H1 (cell line): ENCODE data around the gene SBNO2. TPM values are rescaled to one million over a fixed set of nuclear protein-coding genes. Genes with fewer than 3 reads are reported as not detected.

Experiments
- CTCF ChIA-PET: fragments of 300-600 bp; sonication (Branson Sonifier 250); formaldehyde crosslinking; loops from one replicate; lab custom pipeline; 2021; ENCODE audit not compliant: partially characterized antibody; lab: Charles Lee
- POLR2A ChIA-PET: fragments of 300-600 bp; sonication (Branson Sonifier 250); formaldehyde crosslinking; loops from one replicate; lab custom pipeline; 2021; ENCODE audit warnings: inconsistent platforms; ENCODE audit not compliant: partially characterized antibody; lab: Charles Lee
- DNase-seq, 2 experiments: peaks; one replicate each; pipeline versions ENCODE4 v3.0.0 to v3.0.0-alpha.2; 2010 to 2022; ENCODE audit warnings: low spot score in 2 of 2, low read depth in 1 of 2, mixed read lengths in 1 of 2
- FAIRE-seq: peaks from 2 replicates; lab custom pipeline; 2011; peaks lifted over from hg19 to GRCh38; lab: Jason Lieb, UNC
- H2AFZ ChIP-seq: 2 replicates; pipeline ENCODE4 v1.8.1; 2012; ENCODE audit warnings: low read length, inconsistent platforms
- H2AK5ac ChIP-seq: 2 replicates; pipeline ENCODE4 v1.6.1; 2013; ENCODE audit warnings: low read depth, low read length
- H2BK120ac ChIP-seq: replicated peaks from 2 replicates; pipeline ENCODE3; 2013; ENCODE audit warnings: low read depth, low read length, inconsistent platforms
- H2BK12ac ChIP-seq: 2 replicates; pipeline ENCODE4 v1.6.1; 2013; ENCODE audit warnings: low read depth, low read length
- H2BK15ac ChIP-seq: 2 replicates; pipeline ENCODE4 v1.6.1; 2013; ENCODE audit warnings: low read length
- H2BK20ac ChIP-seq: 2 replicates; pipeline ENCODE4 v1.6.1; 2013; ENCODE audit warnings: low read length
- H2BK5ac ChIP-seq: 2 replicates; pipeline ENCODE4 v1.6.1; 2013; ENCODE audit warnings: low read depth, low read length
- H3K14ac ChIP-seq: 2 replicates; pipeline ENCODE4 v1.6.1; 2013; ENCODE audit warnings: inconsistent platforms; ENCODE audit not compliant: insufficient read length
- H3K18ac ChIP-seq: 2 replicates; pipeline ENCODE4 v1.6.1; 2013; ENCODE audit warnings: low read length; ENCODE audit errors: extremely low read depth
- H3K23ac ChIP-seq: 2 replicates; pipeline ENCODE4 v1.6.1; 2013; ENCODE audit warnings: inconsistent platforms; ENCODE audit not compliant: insufficient read length
- H3K23me2 ChIP-seq: 2 replicates; pipeline ENCODE4 v1.6.1; 2013; ENCODE audit warnings: low read depth, low read length
- H3K27ac ChIP-seq: 2 replicates; pipeline ENCODE4 v1.6.1; 2011; ENCODE audit warnings: low read depth, low read length, inconsistent platforms
- H3K27me3 ChIP-seq, 4 experiments: replicated peaks in 1 of 4; 1 replicate in 1 of 4; 2 replicates in 3 of 4; pipeline versions ENCODE4 v1.6.1 to v1.8.1; 2011 to 2013; ENCODE audit warnings: low read length in 3 of 4, mild to moderate bottlenecking in 3 of 4, inconsistent platforms in 2 of 4, mixed read lengths in 2 of 4, moderate library complexity in 1 of 4; ENCODE audit not compliant: control insufficient read depth in 3 of 4, insufficient read depth in 3 of 4; ENCODE audit errors: extremely low read depth in 1 of 4
- H3K36me3 ChIP-seq, 4 experiments: 2 replicates each; pipeline versions ENCODE4 v1.6.1 to v1.8.1; 2011 to 2013; ENCODE audit warnings: mild to moderate bottlenecking in 4 of 4, low read length in 3 of 4, moderate library complexity in 2 of 4, control low read depth in 1 of 4, inconsistent platforms in 1 of 4; ENCODE audit not compliant: insufficient read depth in 4 of 4, control insufficient read depth in 2 of 4
- H3K4ac ChIP-seq: replicated peaks from 2 replicates; pipeline ENCODE3; 2013; ENCODE audit warnings: low read length, low read depth, mixed read lengths, inconsistent platforms; ENCODE audit not compliant: insufficient read length
- H3K4me1 ChIP-seq, 4 experiments: replicated peaks in 1 of 4; 1 replicate in 1 of 4; 2 replicates in 3 of 4; pipeline versions ENCODE4 v1.6.1 to v1.8.1; 2011 to 2013; ENCODE audit warnings: low read length in 3 of 4, inconsistent platforms in 2 of 4, mixed read lengths in 1 of 4; ENCODE audit not compliant: insufficient read depth in 4 of 4, control insufficient read depth in 3 of 4
- H3K4me2 ChIP-seq, 2 experiments: 2 replicates each; pipeline versions ENCODE4 v1.6.1 to v1.8.1; 2011 to 2013; ENCODE audit warnings: low read depth in 2 of 2, low read length in 2 of 2, control low read depth in 1 of 2, inconsistent platforms in 1 of 2, mild to moderate bottlenecking in 1 of 2; ENCODE audit not compliant: insufficient read depth in 1 of 2
- H3K4me3 ChIP-seq, 4 experiments: fragments of 200-600, 300-600 bp in 1 of 4; sonication (generic), shearing (Covaris generic), sonication (Bioruptor Twin) in 1 of 4; 2 replicates each; pipeline versions ENCODE4 v1.5.1 to v1.8.1; 2011 to 2016; ENCODE audit warnings: low read length in 4 of 4, low read depth in 3 of 4, control low read depth in 2 of 4, inconsistent platforms in 2 of 4, mild to moderate bottlenecking in 2 of 4, mixed read lengths in 1 of 4, moderate library complexity in 1 of 4; ENCODE audit not compliant: insufficient read depth in 2 of 4; ENCODE audit errors: extremely low read depth in 1 of 4
- H3K56ac ChIP-seq: replicated peaks from 2 replicates; pipeline ENCODE3; 2013; ENCODE audit warnings: low read depth, mild to moderate bottlenecking, mixed read lengths, low read length, inconsistent platforms; ENCODE audit not compliant: insufficient read length
- H3K79me1 ChIP-seq: 2 replicates; pipeline ENCODE4 v1.6.1; 2013; ENCODE audit warnings: low read depth, low read length, control low read depth
- H3K79me2 ChIP-seq, 2 experiments: 2 replicates each; pipeline versions ENCODE4 v1.6.1 to v1.8.1; 2012 to 2013; ENCODE audit warnings: low read length in 2 of 2, mild to moderate bottlenecking in 2 of 2, inconsistent platforms in 1 of 2; ENCODE audit not compliant: insufficient read depth in 2 of 2, control insufficient read depth in 1 of 2
- H3K9ac ChIP-seq, 4 experiments: replicated peaks in 1 of 4; 1 replicate in 1 of 4; 2 replicates in 3 of 4; pipeline versions ENCODE4 v1.6.1 to v1.8.1; 2011 to 2013; ENCODE audit warnings: low read depth in 3 of 4, low read length in 3 of 4, control low read depth in 2 of 4, mild to moderate bottlenecking in 2 of 4, moderate library complexity in 2 of 4, inconsistent platforms in 1 of 4; ENCODE audit errors: extremely low read depth in 1 of 4
- H3K9me3 ChIP-seq, 2 experiments: 2 replicates each; pipeline versions ENCODE4 v1.6.1 to v1.8.1; 2012 to 2013; ENCODE audit warnings: mild to moderate bottlenecking in 2 of 2, moderate library complexity in 2 of 2, control low read depth in 1 of 2, inconsistent platforms in 1 of 2, low read depth in 1 of 2, low read length in 1 of 2, mixed read lengths in 1 of 2; ENCODE audit not compliant: insufficient read depth in 2 of 2
- H4K20me1 ChIP-seq, 2 experiments: replicated peaks in 1 of 2; 2 replicates each; pipeline versions ENCODE3 to v1.8.1; 2011 to 2013; ENCODE audit warnings: inconsistent platforms in 2 of 2, low read length in 2 of 2, mild to moderate bottlenecking in 1 of 2; ENCODE audit not compliant: insufficient read depth in 2 of 2, control insufficient read depth in 1 of 2
- H4K5ac ChIP-seq: 2 replicates; pipeline ENCODE4 v1.6.1; 2013; ENCODE audit warnings: low read length, low read depth, mixed read lengths, inconsistent platforms; ENCODE audit not compliant: insufficient read length
- H4K8ac ChIP-seq: 2 replicates; pipeline ENCODE4 v1.8.0; 2013; ENCODE audit warnings: mild to moderate bottlenecking, moderate library complexity, low read length, inconsistent platforms; ENCODE audit not compliant: insufficient read depth; ENCODE audit errors: extremely low read depth
- H4K91ac ChIP-seq: replicated peaks from 2 replicates; pipeline ENCODE3; 2013; ENCODE audit warnings: low read length, mixed read lengths, inconsistent platforms; ENCODE audit not compliant: insufficient read length
- BACH1 ChIP-seq: IDR thresholded peaks from 2 replicates; pipeline ENCODE4 v1.6.1; 2012; ENCODE audit warnings: low read length, improper control_type of control experiment
- CBX8 ChIP-seq: fragments of 300-800, 300-1000 bp; sonication (generic); IDR thresholded peaks from 2 replicates; pipeline ENCODE4 v1.7.1; 2016; ENCODE audit warnings: low read depth, low read length, borderline replicate concordance
- CEBPB ChIP-seq: IDR thresholded peaks from 2 replicates; pipeline ENCODE4 v1.6.1; 2012; ENCODE audit warnings: low read depth, low read length
- CHD1 ChIP-seq: IDR thresholded peaks from 2 replicates; pipeline ENCODE4 v1.6.1; 2012; ENCODE audit warnings: low read depth, low read length, improper control_type of control experiment
- CTBP2 ChIP-seq: IDR thresholded peaks from 2 replicates; pipeline ENCODE4 v1.7.0; 2011; ENCODE audit warnings: borderline replicate concordance, mild to moderate bottlenecking, moderate library complexity, mixed read lengths, low read length; ENCODE audit not compliant: insufficient read depth, insufficient read length
- HDAC2 ChIP-seq, 2 experiments: fragments of 300-600 bp in 1 of 2; sonication (generic) in 1 of 2; IDR thresholded peaks; 2 replicates each; pipeline ENCODE4 v1.6.1; 2011 to 2012; ENCODE audit warnings: low read depth in 2 of 2, low read length in 2 of 2, mild to moderate bottlenecking in 2 of 2, moderate library complexity in 2 of 2, borderline replicate concordance in 1 of 2, inconsistent platforms in 1 of 2
- KDM1A ChIP-seq: fragments of 200-600, 300-600 bp; sonication (generic); IDR thresholded peaks from 2 replicates; pipeline ENCODE4 v1.7.1; 2016; ENCODE audit warnings: mild to moderate bottlenecking, low read length, borderline replicate concordance
- RXRA ChIP-seq: IDR thresholded peaks from 2 replicates; pipeline ENCODE4 v1.6.1; 2011; ENCODE audit warnings: low read depth, mild to moderate bottlenecking, low read length, moderate library complexity; ENCODE audit not compliant: insufficient read depth
- SP1 ChIP-seq: IDR thresholded peaks from 2 replicates; pipeline ENCODE4 v1.6.1; 2011; ENCODE audit warnings: low read depth, low read length
- TBP ChIP-seq: IDR thresholded peaks from 2 replicates; pipeline ENCODE4 v1.6.1; 2011; ENCODE audit warnings: low read depth, low read length, improper control_type of control experiment
- WGBS, 2 experiments: shearing (Covaris generic) in 1 of 2; methylation state at CpG; one replicate each; pipeline versions ENCODE4 v1.1.6 to v1.1.7; 2013 to 2015; ENCODE audit warnings: low lambda C conversion rate in 2 of 2, mixed read lengths in 2 of 2, inconsistent platforms in 1 of 2, low coverage in 1 of 2, missing lambda C conversion rate in 1 of 2; ENCODE audit not compliant: insufficient replicate concordance in 2 of 2, insufficient coverage in 1 of 2, insufficient read length in 1 of 2; ENCODE audit errors: extremely low coverage in 1 of 2, missing lambda C conversion rate in 1 of 2; 5-methylcytosine and 5-hydroxymethylcytosine counted together
- polyA plus RNA-seq, 7 experiments: library from polyadenylated mRNA; depleted of rRNA in 3 of 7; stranded (reverse) in 5 of 7; unstranded in 2 of 7; fragments of >200 nt in 5 of 7; fragments of 200-250 nt in 2 of 7; gene quantifications; 1 replicate in 5 of 7; 2 replicates in 1 of 7; 4 replicates in 1 of 7; pipeline versions ENCODE4 v1.2.1 to v1.2.3, GENCODE V29; 2011 to 2013; ENCODE audit warnings: missing spikeins in 2 of 7, mixed read lengths in 2 of 7
- total RNA-seq: library from RNA; stranded (reverse); fragmentation: NEBNext Ultra II Directional; extraction: Animal tissue kit (Norgen Biotek cat#: 25700); gene quantifications from 2 replicates; pipeline ENCODE4 v1.2.1, GENCODE V29; 2021

Gene SBNO2
- total and polyA plus RNA-seq, 2 of the 8 experiments (the other 6 are each of a cell fraction or from before 2014, with no cell fraction given) = 12.2 to 31.4 TPM

DNA sequence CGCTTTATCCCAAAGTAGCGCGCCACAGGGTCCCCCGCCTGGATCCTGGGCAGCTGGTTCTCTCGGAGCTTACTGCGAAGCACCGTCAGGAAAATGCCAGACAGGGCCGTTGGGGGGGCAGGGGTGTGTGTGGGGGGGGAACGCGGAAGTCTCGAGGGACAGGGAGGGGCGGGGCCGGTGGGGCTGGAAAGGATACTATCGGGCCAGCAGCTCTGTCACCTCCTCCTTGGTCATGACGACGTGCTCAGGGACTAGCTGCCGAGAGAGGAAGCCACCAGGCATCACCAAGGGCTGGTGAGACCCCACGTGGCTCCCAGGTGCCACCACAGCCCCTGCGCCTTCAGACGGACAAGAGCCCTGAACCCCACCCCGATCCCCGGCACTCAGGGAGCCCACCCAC is 84.2 kb downstream of the SBNO2 start:
- TF ChIP-seq TBP = no peak
- no peak for TF ChIP-seq CTBP2
- no peak for TF ChIP-seq CEBPB
- no peak for TF ChIP-seq CBX8
- no peak for TF ChIP-seq RXRA
- TF ChIP-seq SP1 = no peak
- TF ChIP-seq HDAC2 (IDR thresholded peaks at IDR 0.05; ENCODE audit: borderline replicate concordance in 1 of 2, low read depth in 2 of 2, low read length in 2 of 2) = no peak
- no peak for TF ChIP-seq BACH1
- TF ChIP-seq KDM1A = no peak
- TF ChIP-seq CHD1 = no peak
- peaks cover 10% of the 10 kb centered on the region for H3K79me1 ChIP-seq
- no peak overlapping the region for H2BK15ac ChIP-seq
- 84% methylated on average over 5 of the region's 22 CpGs; no CpG with 5 or more reads in 1 of the 2 experiments for WGBS, 2 experiments
- H2BK5ac ChIP-seq = no peak overlapping the region
- no peak overlapping the region for H2BK20ac ChIP-seq
- H4K8ac ChIP-seq = no peak overlapping the region
- no peak overlapping the region for H3K4ac ChIP-seq
- no peak overlapping the region for H2AFZ ChIP-seq
- H2AK5ac ChIP-seq = no peak overlapping the region
- FAIRE-seq (no peak), DNase-seq (no peak)
- ChIA-PET POLR2A (interaction anchor here (0.6 to 8.7 kb wide), 10 partner anchors 9 to 179 kb away, joined by 3 to 116 read pairs (median 4); partner anchors contain the start of genes ARHGAP45, CIRBP and GPX4), CTCF (interaction anchor here (1.0 to 3.0 kb wide), 4 partner anchors 14 to 211 kb away, joined by 3 to 10 read pairs (median 8); no protein-coding TSS in a partner anchor)
- no peak overlapping the region for H3K56ac ChIP-seq
- no peak overlapping the region for H3K14ac ChIP-seq
- no peak overlapping the region for H3K4me2 ChIP-seq
- H3K4me3 ChIP-seq = no peak overlapping the region
- peaks cover 4 to 51% (median 21%) of the 10 kb centered on the region in 4 experiments; a peak in 7 of 8 replicates for H3K36me3 ChIP-seq
- no peak overlapping the region for H4K91ac ChIP-seq
- no peak overlapping the region for H3K9ac ChIP-seq
- peaks cover 8 to 18% of the 10 kb centered on the region in 2 experiments for H3K79me2 ChIP-seq
- no peaks in the 10 kb centered on the region for H3K9me3 ChIP-seq
- H3K27me3 ChIP-seq = no peaks in the 10 kb centered on the region; a peak in 1 of 7 replicates
- no peak overlapping the region for H3K27ac ChIP-seq
- H4K5ac ChIP-seq = no peak overlapping the region
- H3K23me2 ChIP-seq = peaks cover 4% of the 10 kb centered on the region
- no peak overlapping the region for H3K23ac ChIP-seq
- H2BK120ac ChIP-seq = no peak overlapping the region
- no peak overlapping the region for H2BK12ac ChIP-seq
- H4K20me1 ChIP-seq = peaks cover 11 to 25% of the 10 kb centered on the region in 2 experiments
- peaks cover 0 to 8% (median 5%) of the 10 kb centered on the region in 4 experiments; a peak in 4 of 7 replicates for H3K4me1 ChIP-seq
- H3K18ac ChIP-seq = no peak overlapping the region
